Measurements from ENCODE around the gene CD82.

CD82 gene

DNA sequence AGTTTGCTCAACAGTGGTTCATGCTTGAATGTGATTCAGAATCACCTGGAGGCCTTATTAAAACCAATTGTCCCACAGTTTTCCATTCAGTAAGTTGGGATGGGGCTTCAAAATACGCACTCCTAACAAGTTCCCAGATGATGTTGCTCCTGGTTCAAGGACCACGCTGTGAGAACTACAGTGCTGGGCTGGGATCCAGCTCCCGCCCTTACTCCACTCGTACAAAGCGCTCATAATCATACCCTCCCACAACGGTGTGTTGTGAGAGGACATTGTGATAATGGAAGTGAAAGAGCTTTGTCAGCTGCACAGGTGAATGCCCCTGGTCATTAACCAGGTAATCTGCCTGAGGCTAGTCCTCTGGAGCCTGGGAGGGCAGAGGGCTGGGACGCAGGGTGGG lies 1.3 kb upstream of the CD82 start:
- TF ChIP-seq EZH2phosphoT487 (IDR thresholded peaks at IDR 0.05; ENCODE audit: borderline replicate concordance, low read length): no peak
- TF ChIP-seq, protein P1, sequence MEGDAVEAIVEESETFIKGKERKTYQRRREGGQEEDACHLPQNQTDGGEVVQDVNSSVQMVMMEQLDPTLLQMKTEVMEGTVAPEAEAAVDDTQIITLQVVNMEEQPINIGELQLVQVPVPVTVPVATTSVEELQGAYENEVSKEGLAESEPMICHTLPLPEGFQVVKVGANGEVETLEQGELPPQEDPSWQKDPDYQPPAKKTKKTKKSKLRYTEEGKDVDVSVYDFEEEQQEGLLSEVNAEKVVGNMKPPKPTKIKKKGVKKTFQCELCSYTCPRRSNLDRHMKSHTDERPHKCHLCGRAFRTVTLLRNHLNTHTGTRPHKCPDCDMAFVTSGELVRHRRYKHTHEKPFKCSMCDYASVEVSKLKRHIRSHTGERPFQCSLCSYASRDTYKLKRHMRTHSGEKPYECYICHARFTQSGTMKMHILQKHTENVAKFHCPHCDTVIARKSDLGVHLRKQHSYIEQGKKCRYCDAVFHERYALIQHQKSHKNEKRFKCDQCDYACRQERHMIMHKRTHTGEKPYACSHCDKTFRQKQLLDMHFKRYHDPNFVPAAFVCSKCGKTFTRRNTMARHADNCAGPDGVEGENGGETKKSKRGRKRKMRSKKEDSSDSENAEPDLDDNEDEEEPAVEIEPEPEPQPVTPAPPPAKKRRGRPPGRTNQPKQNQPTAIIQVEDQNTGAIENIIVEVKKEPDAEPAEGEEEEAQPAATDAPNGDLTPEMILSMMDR (IDR thresholded peaks at IDR 0.05; ENCODE audit: low read depth, low read length, poor library complexity, severe bottlenecking): no peak
- Histone ChIP-seq H3F3A (ENCODE audit: control insufficient read depth, insufficient read depth) (no peaks in the 10 kb centered on the region), H3K4me3 (ENCODE audit: low read length) (no peak overlapping the region), H4K20me1 (ENCODE audit: control insufficient read depth, insufficient read depth, low read depth, low read length) (no peaks in the 10 kb centered on the region), H3K9me3 (ENCODE audit: control insufficient read depth, insufficient read depth, low read length) (no peaks in the 10 kb centered on the region), H3K4me2 (ENCODE audit: low read length) (peak overlapping the region; percentile 81; the same call in 1 of the 2 replicates), H3K36me3 (ENCODE audit: control insufficient read depth, low read length) (no peaks in the 10 kb centered on the region), H3K79me2 (ENCODE audit: control insufficient read depth, low read length) (no peaks in the 10 kb centered on the region), H3K9me2 (replicated peaks; ENCODE audit: control insufficient read depth, low read length) (no peaks in the 10 kb centered on the region), H3K4me1 (ENCODE audit: control insufficient read depth, low read length) (peaks cover 35% of the 10 kb centered on the region), H3K27me3 (ENCODE audit: control insufficient read depth, low read length) (peaks cover 28% of the 10 kb centered on the region), H3K27ac (ENCODE audit: low read depth, low read length) (no peak overlapping the region)

DNA sequence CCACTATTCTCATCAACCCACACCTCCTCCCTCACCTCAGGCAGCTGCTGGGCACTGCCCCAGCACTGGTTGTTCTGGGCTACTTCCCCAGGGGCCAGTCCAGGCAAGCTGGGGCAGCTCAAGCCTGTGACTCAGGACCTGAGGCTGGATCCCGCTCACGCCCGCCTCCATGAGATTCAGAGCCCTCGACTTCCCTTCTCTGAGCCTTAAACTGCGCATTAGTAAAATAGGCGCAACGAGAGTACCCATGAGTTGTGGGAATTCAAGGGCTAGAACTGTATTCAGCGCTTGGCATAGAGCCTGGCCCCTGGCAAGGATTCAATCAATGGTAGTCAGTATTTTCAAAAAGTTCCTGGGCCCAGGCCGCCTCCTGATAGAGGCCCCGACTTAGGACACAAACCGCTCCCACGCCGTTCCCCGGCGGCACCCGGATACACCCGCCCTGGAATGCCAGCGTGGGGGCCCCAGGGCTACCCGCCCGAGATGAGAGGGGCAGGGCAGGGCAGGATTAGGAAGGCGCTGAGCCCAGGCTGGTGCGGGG lies 723 bp upstream of the CD82 start:
- TF ChIP-seq, protein P1 (IDR thresholded peaks at IDR 0.05; ENCODE audit: low read depth, low read length, poor library complexity, severe bottlenecking): no peak
- no peak for TF ChIP-seq EZH2phosphoT487 (IDR thresholded peaks at IDR 0.05; ENCODE audit: borderline replicate concordance, low read length)
- Histone ChIP-seq H3K9me3 (ENCODE audit: control insufficient read depth, insufficient read depth, low read length) (no peaks in the 10 kb centered on the region), H4K20me1 (ENCODE audit: control insufficient read depth, insufficient read depth, low read depth, low read length) (no peaks in the 10 kb centered on the region), H3K9me2 (replicated peaks; ENCODE audit: control insufficient read depth, low read length) (no peaks in the 10 kb centered on the region), H3K4me3 (ENCODE audit: low read length) (peak overlapping the region; percentile 75), H3K4me1 (ENCODE audit: control insufficient read depth, low read length) (peaks cover 32% of the 10 kb centered on the region), H3K27me3 (ENCODE audit: control insufficient read depth, low read length) (peaks cover 28% of the 10 kb centered on the region), H3K4me2 (ENCODE audit: low read length) (peak overlapping the region; percentile 81), H3K36me3 (ENCODE audit: control insufficient read depth, low read length) (no peaks in the 10 kb centered on the region), H3K27ac (ENCODE audit: low read depth, low read length) (no peak overlapping the region), H3K79me2 (ENCODE audit: control insufficient read depth, low read length) (no peaks in the 10 kb centered on the region), H3F3A (ENCODE audit: control insufficient read depth, insufficient read depth) (no peaks in the 10 kb centered on the region)

GRCh38 chr11:44565953-44566949 lies 788 bp downstream of the CD82 start:
- H3K9me2 ChIP-seq (replicated peaks; ENCODE audit: control insufficient read depth, low read length): no peaks in the 10 kb centered on the region
- peak overlapping the region; percentile 81 for H3K4me2 ChIP-seq (ENCODE audit: low read length)
- peak overlapping the region; percentile 68 for H3K4me3 ChIP-seq (ENCODE audit: low read length)
- TF ChIP-seq EZH2phosphoT487 (IDR thresholded peaks at IDR 0.05; ENCODE audit: borderline replicate concordance, low read length): peak; percentile 83; the same call in 1 of the 2 replicates
- TF ChIP-seq, protein P1 (IDR thresholded peaks at IDR 0.05; ENCODE audit: low read depth, low read length, poor library complexity, severe bottlenecking): no peak
- H3K9me3 ChIP-seq (ENCODE audit: control insufficient read depth, insufficient read depth, low read length): no peaks in the 10 kb centered on the region
- H3F3A ChIP-seq (ENCODE audit: control insufficient read depth, insufficient read depth): no peaks in the 10 kb centered on the region
- H3K27me3 ChIP-seq (ENCODE audit: control insufficient read depth, low read length): peaks cover 28% of the 10 kb centered on the region
- no peaks in the 10 kb centered on the region for H3K36me3 ChIP-seq (ENCODE audit: control insufficient read depth, low read length)
- no peaks in the 10 kb centered on the region for H3K79me2 ChIP-seq (ENCODE audit: control insufficient read depth, low read length)
- H3K27ac ChIP-seq (ENCODE audit: low read depth, low read length): no peak overlapping the region
- peaks cover 25% of the 10 kb centered on the region for H3K4me1 ChIP-seq (ENCODE audit: control insufficient read depth, low read length)
- H4K20me1 ChIP-seq (ENCODE audit: control insufficient read depth, insufficient read depth, low read depth, low read length): no peaks in the 10 kb centered on the region

Measured in DOHH2 (cell line).